Astrocyte of the cerebellum (primary cell): ENCODE results near the gene CREB5.

Experiments used
- DNase-seq: peaks from one replicate; pipeline ENCODE4 v3.0.0-alpha.2; 2011; ENCODE audit warnings: low read depth
- H3K4me3 ChIP-seq: 2 replicates; pipeline ENCODE4 v1.5.1; 2011; ENCODE audit warnings: mild to moderate bottlenecking, low read depth, low read length, moderate library complexity
- in situ Hi-C: cut with HindIII; loops from 2 replicates; pipeline ENCODE4 v1.10.0; 2017; ENCODE audit warnings: low sequenced_read_pairs
- TF ChIP-seq, protein P1 (sequence below): IDR thresholded peaks from 2 replicates; pipeline ENCODE4 v1.5.1; 2012; ENCODE audit warnings: low read length, low read depth, moderate library complexity, mild to moderate bottlenecking; ENCODE audit errors: missing control alignments

The CREB5 gene

GRCh38 chr7:28529755-28530154, 117.4 kb downstream of the CREB5 start:
- H3K4me3 ChIP-seq = no peak overlapping the region
- no peak for DNase-seq
- TF ChIP-seq, protein P1, sequence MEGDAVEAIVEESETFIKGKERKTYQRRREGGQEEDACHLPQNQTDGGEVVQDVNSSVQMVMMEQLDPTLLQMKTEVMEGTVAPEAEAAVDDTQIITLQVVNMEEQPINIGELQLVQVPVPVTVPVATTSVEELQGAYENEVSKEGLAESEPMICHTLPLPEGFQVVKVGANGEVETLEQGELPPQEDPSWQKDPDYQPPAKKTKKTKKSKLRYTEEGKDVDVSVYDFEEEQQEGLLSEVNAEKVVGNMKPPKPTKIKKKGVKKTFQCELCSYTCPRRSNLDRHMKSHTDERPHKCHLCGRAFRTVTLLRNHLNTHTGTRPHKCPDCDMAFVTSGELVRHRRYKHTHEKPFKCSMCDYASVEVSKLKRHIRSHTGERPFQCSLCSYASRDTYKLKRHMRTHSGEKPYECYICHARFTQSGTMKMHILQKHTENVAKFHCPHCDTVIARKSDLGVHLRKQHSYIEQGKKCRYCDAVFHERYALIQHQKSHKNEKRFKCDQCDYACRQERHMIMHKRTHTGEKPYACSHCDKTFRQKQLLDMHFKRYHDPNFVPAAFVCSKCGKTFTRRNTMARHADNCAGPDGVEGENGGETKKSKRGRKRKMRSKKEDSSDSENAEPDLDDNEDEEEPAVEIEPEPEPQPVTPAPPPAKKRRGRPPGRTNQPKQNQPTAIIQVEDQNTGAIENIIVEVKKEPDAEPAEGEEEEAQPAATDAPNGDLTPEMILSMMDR = no peak
- in situ Hi-C loops = no loop called here

DNA sequence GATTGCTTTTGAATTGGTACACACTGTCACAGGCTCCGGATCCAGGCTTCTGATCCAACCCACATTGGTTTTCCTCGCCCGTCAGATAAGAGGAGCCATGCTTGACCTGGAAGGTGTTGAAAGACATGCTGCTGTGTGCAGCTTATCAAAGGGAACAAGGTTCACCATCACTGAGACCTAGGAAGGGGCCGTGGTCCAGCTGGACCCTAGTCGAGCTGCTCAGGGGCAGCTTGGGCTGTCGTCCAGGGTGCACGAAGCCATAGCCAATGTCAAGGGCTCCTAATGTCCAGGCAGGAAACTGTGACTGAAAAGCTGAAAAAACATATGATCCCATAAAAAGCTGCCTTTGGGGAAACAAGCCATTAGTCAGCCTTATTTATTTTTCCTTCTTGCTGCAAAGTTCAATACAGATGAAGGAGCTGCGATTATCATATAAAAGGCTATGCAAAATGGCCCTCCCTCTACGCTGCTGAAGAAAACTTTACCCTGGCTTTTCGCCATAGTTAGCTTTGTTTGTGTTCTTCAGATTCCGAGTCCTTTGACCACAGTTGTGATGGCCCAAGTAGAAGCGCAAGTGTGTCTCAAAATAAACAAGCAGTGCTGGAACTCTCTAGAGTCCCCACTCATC, 118.0 kb downstream of the CREB5 start:
- H3K4me3 ChIP-seq = no peak overlapping the region
- TF ChIP-seq, protein P1 = no peak
- in situ Hi-C loops = no loop called here
- DNase-seq = peak; percentile 18

DNA sequence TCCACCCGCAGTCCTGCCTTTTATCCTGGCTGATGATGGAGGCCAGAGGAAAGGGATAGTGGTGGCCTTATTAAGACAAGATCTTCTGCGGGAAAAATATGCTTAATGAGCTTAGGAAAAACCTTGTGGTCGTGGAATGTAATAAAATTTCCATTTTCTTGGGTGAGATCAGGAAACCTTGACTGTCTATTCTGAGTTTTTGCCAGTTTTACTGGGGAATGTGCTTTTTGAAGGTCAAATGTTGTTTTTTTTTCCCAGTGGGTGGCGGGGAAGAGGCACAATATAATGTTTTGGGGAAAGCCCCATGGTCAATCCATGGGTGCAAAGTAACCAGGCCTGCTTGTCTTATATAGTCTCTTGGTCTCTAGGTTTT, 118.5 kb downstream of the CREB5 start:
- TF ChIP-seq, protein P1 = no peak
- in situ Hi-C loops = no loop called here
- H3K4me3 ChIP-seq = no peak overlapping the region
- no peak for DNase-seq

DNA sequence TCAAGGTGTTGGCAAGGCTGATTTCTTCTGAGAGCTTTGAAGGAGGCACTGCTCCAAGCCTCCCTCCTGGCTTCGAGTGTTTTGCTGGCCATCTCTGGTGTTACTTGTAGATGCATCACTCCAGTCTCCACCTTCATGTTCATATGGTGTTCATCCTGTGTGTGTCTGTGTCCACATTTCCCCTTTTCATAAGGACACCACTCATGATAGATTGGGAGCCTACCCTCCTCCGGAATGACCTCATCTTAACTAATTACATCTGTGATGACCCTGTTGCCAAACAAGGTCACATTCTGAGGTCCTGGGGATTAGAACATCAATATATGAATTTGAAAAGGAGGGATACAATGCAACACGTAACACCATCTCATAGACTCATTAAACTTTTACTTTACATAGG, 119.0 kb downstream of the CREB5 start:
- in situ Hi-C loops = no loop called here
- no peak for DNase-seq
- no peak overlapping the region for H3K4me3 ChIP-seq
- TF ChIP-seq, protein P1 = no peak

DNA sequence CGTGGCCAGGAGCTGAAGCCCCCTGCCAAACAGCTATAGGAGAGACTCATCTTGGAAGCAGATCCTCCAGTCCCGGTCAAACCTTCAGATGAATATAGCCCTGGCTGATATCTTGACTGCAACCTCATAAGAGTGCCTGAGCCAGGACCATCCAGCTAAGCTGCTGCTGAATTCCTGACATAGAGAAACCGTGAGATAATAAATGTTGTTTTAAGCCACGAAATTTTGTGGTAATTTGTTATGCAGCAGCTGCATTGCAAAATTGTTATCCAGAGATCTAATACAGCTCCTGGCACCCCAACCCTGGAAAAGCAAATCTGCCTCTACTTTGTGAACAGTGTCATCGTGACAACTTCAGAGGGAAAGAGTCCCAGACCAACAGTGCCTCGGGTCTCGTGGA, 119.9 kb downstream of the CREB5 start:
- no peak overlapping the region for H3K4me3 ChIP-seq
- TF ChIP-seq, protein P1 = no peak
- in situ Hi-C loops = no loop called here
- no peak for DNase-seq

- in situ Hi-C loops = no loop called here
- no peak overlapping the region for H3K4me3 ChIP-seq
- TF ChIP-seq, protein P1 = no peak
- no peak for DNase-seq
Measured at GRCh38 chr7:28533267-28533666, 120.9 kb downstream of the CREB5 start.
